HG02588 (cell line): ENCODE measurements around the gene MFSD12.

Experiments used
- ATAC-seq: cut with Tn5 transposase; IDR thresholded peaks from one replicate; pipeline ENCODE4 v1.9.1; 2021; ENCODE audit warnings: mild to moderate bottlenecking, moderate library complexity; ENCODE audit not compliant: unreplicated experiment

MFSD12 gene

DNA sequence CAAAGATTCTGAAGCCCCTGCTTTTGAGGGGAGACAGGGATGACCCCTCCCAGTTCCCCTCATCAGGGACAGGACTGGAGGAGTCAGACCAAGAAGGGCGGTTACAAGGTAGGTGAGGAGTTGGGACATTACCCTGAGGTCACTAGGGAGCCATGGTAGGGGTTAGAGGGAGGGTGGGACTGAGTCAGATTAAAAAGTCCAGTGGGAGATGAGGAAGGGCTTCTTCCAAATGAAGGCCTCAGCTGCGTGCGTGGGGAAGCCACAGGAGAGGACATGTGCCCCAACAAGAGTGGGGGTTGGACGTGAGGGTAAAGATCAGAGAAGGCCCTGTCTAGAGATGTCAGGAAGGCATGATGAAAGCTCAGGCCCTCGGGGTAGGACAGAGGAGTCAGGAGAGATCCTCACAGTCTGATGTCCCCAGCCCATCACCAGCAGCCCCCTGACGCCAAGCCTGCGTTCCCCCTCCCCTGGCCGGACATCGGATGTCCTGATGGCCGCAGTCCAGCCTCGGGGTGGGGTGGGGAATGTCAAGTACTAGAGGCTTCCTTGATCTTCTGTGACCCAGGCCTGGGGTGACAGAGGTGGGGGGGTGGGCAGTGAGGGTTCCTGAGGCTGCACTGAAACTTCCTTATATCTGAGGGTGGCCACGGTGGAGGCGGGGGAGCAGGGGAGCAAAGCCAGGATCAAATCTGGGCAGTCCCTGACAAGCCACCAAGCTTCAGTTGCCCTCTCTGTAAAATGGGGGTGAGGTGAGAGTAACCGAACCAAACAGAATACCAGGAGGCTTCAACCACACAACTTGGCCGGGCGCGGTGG is 6.5 kb upstream of the MFSD12 start:
- ATAC-seq = no peak

DNA sequence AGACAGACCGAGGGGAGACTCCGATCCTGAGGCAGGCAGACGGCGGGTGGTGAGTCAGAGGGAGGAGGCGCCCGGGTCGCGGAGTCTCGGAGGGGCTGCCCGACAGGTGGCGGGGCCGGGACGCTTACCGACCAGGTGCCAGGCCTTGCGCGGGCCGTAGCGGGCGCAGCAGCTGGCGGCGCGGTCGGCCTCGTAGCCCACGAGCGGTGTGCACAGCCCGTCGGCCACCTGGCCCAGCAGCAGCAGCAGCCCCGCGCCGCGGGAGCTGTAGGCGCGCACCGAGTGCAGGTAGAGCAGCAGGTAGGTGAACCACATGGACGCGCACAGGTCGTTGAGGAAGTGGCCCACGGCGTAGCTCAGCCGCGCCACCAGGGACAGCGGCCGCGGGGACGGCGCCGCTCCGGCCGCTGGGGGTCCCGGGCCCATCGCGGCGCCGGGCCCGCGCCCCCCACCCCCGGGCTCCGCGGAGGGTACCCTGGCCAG is 367 bp downstream of the MFSD12 start:
- peak; percentile 34 for ATAC-seq

DNA sequence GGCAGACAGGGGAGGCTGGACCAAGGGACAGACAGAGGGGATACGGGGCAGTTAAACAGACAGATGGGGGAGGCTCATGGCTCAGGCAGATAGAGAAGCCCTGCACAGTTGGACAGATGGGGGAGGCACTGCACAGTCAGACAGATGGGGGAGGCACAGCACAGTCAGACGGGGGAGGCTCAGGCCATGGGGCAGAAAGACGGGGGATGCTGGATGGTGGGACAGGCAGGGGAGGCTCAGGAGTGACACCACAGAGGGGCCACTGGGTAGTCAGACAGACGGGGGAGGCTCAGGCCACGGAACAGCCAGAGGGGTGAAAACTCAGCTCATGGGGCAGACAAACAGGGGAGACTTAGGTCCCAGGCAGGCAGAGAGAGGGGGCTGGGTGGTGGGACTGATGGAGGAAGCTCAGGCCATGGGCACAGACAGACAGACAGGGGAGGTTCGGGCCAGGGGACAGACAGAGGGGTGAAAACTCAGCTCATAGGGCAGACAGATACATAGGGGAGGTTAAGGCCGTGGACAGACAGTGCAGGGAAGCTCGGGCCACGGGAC is 886 bp downstream of the MFSD12 start:
- no peak for ATAC-seq

DNA sequence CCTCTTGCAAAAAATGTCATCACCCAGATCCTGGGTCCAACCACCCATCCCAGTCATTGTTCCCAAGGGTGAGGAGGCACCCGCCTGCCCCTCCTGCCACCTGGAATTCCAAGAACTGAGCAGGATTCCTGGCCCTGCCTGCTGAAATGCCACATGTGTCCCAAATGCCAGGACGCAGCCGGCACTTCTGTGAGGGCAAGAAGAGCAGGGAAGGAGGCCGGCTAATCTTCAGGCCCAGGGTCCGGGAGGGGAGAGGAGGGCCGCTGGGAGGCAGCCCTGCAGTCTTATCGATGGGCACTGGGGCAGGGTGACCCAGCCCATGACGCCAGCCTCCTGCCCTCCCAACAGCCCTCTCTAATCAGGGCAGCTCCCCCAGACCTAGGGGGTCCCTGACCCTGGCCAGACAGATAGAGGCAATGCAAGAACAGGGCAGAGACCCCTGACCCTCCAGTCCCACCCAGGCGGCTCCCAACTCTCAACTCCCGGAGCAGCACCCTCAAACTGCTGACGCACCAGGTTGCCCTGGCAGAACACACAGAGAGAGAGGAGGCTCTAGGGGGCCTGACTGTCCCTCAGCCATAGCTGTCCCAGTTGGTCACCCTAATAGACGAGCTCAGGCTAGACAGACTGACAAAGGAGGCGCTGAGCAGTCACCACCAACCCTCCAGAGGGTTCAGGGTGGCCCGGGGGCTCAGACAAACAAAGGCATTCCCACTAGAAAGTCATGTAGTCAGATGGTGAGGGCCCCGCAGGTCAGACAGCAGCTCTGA is 1.5 kb downstream of the MFSD12 start:
- ATAC-seq = no peak

DNA sequence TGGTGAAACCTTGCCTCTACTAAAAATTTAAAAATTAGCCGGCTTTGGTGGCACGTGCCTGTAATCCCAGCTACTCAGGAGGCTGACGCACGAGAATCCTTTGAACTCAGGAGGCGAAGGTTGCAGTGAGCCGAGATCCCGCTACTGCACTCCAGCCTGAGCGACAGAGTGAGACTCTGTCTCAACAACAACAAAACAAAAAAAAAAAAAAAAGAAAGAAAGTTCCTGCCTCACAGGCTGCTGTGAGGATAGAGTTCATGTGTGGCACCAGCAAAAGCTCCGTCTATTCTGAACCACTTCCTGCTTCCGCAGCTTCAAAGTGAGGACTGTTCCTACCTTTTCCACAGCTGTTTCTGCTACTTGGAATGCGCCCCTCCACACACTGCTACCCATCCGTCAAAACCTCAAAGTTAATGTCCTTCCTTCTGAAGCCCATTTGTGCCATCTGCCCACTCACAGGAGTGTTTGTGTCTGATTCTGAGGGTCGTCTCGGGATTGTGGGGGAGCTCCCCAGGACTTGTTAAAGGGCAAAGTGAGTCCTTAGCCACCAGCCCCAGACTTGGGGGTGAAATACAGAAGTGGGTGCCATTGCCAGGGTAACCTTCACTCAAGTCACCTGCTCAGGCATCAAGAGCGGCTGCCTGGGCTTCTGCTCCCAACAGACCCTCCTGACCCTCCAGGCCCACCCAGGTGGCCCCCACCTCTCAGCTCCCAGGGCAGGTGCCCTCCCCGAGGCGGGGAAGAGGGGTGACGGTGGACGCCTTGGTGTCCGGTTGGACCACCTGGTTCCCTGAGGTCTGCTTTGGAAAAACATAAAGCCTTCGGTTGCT is 2.9 kb downstream of the MFSD12 start:
- ATAC-seq = no peak

DNA sequence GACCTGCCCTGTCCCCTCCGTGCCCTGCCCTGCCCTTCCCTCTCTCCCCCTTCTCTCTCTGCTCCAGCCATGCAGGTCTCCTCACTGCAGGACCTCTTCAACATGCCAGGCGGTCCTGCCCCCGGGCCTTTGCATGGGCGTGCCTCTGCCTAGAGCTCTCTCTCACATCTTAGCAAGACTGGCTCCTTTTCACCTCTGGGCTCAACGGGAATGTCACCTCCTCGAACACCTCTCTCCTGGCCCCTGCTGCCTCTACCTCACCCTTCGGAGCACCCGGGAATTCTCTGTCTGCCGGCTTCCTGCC is 5.6 kb downstream of the MFSD12 start:
- no peak for ATAC-seq

DNA sequence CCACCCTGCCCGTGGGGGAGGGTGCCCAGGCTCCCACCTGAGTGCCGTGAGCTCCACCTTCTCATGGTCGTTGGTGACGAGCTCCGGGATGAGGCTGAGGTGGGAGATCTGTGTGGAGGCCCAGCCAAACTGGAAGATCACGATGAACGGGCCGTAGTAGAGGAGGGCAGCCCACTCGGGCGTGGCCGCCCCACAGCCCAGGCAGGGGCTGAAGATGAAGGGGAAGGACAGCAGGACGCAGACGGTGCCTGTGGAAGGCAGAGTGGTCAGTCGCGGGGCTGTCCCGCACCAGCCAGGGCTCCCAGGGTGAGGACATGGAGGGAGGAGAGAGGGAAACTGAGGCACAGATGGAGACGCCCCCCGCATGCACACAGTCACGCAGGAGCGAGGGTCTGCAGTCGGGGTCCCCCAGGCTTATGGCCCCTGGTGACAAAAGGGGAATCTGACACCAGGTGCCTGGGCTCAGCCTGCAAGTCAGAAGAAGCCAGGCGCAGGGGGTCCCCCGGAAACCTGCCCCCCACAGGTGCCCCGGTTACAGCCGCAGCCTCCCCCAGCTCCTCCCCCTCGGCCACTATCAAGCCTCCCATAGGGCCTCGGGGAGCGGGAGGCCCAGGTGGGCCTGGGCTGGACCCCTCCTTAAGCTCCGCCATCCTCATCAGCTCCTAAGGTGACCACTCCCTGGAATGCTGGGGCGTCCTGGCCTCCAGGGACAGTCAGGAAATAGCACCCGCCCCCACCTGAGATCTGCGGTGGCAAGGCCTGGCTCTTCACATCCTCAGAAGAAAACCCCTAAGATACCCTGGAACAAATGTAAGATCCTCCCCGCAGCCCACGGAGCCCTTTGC is 6.2 kb downstream of the MFSD12 start:
- no peak for ATAC-seq

DNA sequence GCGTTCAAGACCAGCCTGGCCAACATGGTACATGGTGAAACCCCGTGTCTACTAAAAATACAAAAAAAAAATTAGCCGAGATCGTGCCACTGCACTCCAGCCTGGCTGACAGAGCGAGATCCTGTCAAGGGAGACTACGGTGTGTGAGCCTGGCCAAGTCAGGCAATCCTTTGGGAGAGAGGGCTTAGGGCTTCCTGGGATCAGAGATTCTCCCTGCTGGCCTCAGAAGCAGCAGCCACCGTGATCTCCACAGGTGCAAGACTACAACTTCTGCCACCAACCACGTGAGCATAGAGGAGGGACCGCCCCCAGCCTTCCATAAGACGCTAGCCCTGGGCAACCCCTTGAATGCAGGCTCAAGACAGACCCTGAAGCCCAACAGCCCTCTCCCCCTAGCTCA is 7.6 kb downstream of the MFSD12 start:
- ATAC-seq = no peak

DNA sequence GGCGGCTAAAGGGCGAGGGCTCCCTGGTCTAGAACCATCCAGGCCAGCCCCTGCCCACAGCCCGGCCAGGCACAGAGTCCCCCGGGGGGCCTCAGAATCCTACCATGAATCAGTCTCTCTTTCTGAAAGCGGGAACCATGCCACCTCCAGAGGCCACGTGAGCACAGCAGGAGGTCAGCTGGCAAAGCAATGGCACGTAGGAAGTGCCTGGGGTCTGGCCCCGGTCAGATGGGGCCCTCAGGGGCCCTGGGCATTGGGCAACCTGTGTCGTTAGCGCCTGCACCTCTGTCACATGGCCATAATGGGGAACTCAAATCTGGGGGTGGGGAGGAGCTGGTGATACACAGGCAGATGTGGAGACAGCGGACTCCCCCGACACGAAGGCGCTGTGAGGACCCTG is 8.8 kb downstream of the MFSD12 start:
- no peak for ATAC-seq

DNA sequence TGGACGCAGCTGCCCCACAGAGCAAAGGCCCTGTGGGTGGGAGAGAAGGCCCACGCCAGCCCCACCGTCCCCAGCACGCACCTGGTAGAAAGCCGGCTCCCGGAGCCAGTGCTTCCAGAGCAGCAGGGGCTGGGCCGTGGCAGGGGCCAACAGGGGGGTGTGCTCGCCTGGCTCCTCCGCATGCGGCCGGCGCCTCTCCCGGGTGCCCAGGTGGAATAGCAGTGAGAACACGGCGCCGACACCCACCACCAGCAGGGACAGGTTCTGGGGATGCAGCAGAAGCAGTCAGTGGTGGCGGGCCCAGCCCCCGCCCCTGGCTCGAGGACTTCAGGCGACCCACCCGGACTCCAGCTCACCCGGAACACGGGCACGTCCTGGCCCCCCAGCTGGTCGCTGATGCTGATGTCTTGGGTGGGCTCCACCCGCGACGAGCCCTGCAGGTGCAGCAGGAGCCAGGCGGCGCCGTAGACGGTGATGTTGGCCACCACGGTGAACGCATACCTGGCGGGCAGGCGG is 9.6 kb downstream of the MFSD12 start:
- ATAC-seq = no peak

DNA sequence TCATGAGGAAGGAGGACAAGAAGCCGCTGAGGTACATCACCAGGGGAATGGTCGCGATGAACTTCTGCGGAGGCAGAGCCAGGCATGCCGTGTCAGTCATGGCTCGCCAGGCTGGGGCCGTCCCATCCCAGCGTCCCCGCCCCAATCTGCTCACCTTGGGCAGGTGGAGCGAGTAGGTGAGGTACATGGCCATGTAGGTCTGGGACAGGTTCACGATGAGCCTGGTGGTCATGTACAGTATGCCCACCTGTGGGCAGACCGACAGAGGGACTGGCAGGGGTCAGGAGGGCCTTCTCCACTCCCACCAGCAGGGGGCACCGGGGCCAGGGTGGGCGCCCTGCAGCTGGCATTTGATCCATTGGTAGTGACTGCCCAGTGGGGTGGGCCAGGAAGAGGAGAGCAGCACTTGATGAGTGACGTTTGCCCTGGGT is 10.1 kb downstream of the MFSD12 start:
- ATAC-seq = no peak

DNA sequence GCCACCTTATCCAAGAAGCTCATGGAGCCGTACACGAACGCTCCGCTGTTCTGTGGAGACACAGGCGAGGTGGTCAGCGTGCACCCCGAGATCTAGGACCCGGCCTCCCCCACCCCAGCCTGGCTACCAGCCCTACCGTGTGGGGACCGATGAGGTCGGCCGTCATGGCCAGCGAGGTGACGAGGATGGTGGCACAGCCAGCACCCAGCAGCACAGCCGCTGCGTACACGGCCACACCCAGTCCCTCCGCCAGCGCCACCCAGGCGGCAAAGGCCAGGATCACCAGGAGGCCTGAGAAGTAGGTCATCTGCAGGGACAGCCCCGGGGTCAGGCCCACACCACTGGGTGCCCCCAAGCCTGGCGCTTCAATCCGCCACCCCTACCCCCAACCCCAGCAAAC is 11.3 kb downstream of the MFSD12 start:
- ATAC-seq = no peak

DNA sequence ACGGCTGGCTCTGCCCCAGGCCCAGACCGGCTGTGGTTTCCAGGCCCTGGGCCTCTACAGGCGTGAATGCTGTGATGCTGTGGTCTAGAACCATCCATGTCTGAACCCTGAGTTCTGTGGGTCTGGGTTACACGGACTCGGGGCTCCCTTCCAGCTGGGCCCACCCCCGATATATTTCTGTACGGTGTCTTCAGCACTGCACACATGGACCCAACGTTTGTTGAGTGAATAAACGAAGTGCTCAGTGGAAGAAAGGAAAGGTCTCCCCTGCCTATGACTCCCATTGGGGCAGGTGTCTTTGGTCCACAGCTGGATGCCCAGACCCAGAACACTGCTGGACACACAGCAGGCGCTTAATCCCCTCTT is 11.7 kb downstream of the MFSD12 start:
- no peak for ATAC-seq

DNA sequence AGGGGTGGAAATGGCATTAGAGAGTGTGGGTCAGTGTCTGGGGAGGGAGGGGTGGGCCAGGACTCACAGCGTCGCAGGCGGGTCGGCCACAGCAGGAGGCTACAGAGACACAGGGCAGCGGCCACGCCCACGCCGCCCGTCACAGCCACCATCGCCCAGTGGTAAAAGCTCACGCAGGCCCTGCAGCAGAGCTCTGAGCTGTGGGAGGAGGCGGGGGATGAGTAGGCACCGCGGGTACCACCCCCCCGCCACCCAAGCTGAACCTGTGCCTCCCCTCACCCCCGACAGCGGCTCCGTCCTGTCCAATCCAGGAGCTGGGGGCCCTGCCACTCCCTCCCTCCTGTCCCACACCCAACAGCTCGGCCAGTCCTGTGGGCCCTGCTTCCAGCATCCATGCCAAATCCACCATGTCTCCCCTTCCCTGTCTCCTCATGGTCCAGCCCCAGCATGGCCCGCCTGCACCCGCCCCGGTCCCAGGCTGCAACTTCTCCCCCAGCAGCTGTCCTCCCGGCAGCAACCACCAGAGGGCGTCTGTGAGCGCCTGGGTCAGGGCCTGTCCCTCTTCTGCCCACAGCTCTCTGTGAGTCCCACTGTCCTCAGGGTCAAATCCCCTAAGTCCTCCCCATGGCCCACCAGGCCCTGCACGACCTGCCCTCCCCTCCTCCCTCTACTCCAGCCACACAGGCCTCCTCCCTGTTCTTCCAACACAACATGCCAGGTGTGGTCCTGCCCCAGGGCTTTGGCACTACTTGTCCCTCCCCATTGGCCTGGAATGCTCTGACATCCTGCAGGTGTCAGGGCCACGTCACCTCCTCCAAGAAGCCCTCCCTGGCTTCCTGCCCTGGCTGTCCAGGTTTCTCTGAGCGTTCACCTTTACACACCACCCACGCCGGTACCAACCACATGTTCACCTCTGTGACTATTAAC is 12.4 kb downstream of the MFSD12 start:
- no peak for ATAC-seq

DNA sequence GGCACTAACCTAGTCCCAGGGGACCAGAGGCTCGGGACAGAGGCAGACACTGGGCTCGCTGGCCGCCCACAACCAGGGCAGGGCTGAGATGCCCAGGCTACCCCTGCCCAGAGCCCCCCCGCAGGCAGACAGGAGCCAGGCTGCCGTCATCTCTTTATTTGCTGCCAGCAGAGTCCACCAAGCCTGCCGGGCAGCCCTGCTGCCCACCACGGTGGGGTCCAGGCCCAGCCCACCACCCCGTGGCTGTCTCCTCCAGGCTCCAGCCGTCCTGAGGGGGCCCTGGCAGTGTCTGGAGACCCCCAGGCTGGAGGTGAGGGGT is 13.4 kb downstream of the MFSD12 start:
- no peak for ATAC-seq

DNA sequence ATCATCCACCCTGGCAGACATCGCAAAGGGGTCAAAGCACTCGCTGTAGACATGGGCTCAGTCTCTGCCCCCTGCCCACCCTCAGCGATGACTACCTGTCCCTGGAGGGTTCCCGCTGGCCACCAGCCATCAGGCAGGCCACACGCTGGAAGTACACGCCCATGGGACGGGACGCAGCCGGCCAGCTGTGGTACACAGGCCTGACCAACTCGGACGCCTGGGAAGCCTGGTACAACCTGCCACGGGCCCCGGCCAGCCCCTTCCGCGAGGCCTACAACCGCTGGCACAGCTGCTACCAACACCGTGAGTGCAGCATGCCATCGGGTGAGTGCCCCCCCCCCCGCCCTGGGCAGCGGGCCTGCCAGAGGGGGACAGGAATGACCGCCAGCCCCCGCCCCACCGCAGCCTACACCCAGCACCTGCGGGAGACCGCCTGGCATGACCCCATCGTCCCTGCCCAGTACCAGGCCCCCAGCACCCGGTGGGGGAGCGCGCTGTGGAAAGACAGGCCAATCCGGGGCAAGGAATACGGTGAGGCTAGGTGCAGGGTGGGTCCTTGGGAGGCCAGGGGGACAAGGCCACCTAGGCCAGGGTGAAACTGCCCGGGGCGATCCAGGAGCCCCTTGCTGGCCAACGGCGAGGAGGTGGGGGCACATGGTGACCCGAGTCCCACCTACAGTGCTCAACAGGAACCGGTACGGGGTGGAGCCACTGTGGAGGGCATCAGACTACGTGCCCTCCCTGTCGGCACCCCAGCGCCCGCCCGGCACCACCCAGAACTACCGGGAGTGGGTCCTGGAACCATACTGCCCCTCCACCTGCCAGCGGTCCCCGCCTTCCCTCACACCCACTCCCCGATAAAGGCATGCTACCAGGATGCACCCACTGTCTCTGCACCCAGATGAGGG is 14.0 kb downstream of the MFSD12 start:
- no peak for ATAC-seq

DNA sequence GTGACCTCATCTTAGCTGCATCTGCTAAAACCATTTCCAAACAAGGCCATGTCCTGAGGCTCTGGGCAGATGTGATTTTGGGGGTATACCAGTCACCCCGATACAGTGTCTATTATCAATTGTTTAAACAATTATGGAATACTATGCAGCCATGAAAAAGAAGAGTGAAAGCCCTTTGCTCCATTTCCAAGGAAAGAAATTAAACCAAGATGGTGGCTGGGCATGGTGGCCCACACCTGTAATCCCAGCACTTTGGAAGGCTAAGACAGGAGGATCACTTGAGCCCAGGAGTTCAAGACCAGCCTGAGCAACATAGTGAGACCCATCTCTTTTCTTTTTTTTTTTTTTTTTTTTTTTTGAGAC is 17.6 kb downstream of the MFSD12 start:
- no peak for ATAC-seq
